ENCODE measurements around the gene PLA2G6. TPM values are rescaled to one million over a fixed set of nuclear protein-coding genes. Genes with fewer than 3 reads are reported as not detected.

PLA2G6 gene
- total and polyA plus RNA-seq, 2 of the 13 experiments (the other 11 are each of a cell fraction or from before 2014, with no cell fraction given), result 4.8 to 11.5 TPM

GRCh38 chr22:38177926-38178604 is 3.6 kb downstream of the PLA2G6 start (continued):
- TF ChIP-seq ZFP91 (CRISPR knock-in tag; IDR thresholded peaks at IDR 0.05; ENCODE audit: borderline replicate concordance) (peak; percentile 99), ELF1 (CRISPR knock-in tag; IDR thresholded peaks at IDR 0.05) (no peak), NFYB (CRISPR knock-in tag; IDR thresholded peaks at IDR 0.05) (no peak), CENPT (CRISPR knock-in tag; IDR thresholded peaks at IDR 0.05; ENCODE audit: low read depth) (no peak), HNF1A (IDR thresholded peaks at IDR 0.05; ENCODE audit: low read depth) (peak; percentile 59; the same call in 1 of the 2 replicates), HNF1A (CRISPR knock-in tag; IDR thresholded peaks at IDR 0.05; ENCODE audit: borderline replicate concordance) (no peak), RARG (CRISPR knock-in tag; IDR thresholded peaks at IDR 0.05; ENCODE audit: low read depth) (no peak), REPIN1 (CRISPR knock-in tag; IDR thresholded peaks at IDR 0.05; ENCODE audit: borderline replicate concordance, low read depth) (peak; percentile 28; the same call in 1 of the 2 replicates), E2F2 (CRISPR knock-in tag; IDR thresholded peaks at IDR 0.05; ENCODE audit: borderline replicate concordance) (no peak), GTF3A (CRISPR knock-in tag; conservative IDR thresholded peaks at IDR 0.05) (no peak), CHD4 (IDR thresholded peaks at IDR 0.05; ENCODE audit: borderline replicate concordance, low read length) (0 out of 2 replicates have a peak, but pooled peaks have one; percentile 46), ZNF850 (CRISPR knock-in tag; conservative IDR thresholded peaks at IDR 0.05) (no peak), BHLHE40 (IDR thresholded peaks at IDR 0.05; ENCODE audit: low read length) (peak; percentile 95), TMF1 (CRISPR knock-in tag; IDR thresholded peaks at IDR 0.05; ENCODE audit: low read depth) (no peak; the same call in 1 of the 2 replicates), ATF5 (CRISPR knock-in tag; IDR thresholded peaks at IDR 0.05; ENCODE audit: low read depth) (no peak), ZFP36L2 (CRISPR knock-in tag; IDR thresholded peaks at IDR 0.05) (no peak), ZNF788 (CRISPR knock-in tag; IDR thresholded peaks at IDR 0.05; ENCODE audit: borderline replicate concordance) (no peak), ZNF30 (CRISPR knock-in tag; IDR thresholded peaks at IDR 0.05) (no peak), SALL2 (CRISPR knock-in tag; IDR thresholded peaks at IDR 0.05) (no peak), HINFP (CRISPR knock-in tag; IDR thresholded peaks at IDR 0.05; ENCODE audit: low read depth) (no peak)
